BLaER1 treated with 17β-estradiol and CSF1 and Interleukin-3, amounts not matched to agents 10 nM and 100 nM (cell line): ENCODE results near the gene ACTRT3.

Experiments
- H3K27ac ChIP-seq, 11 experiments: shearing (Covaris generic); formaldehyde crosslinking; 2 replicates each; pipeline ENCODE4 v1.8.1; 2022
- H3K27me3 ChIP-seq, 11 experiments: shearing (Covaris generic); formaldehyde crosslinking; 2 replicates each; pipeline ENCODE4 v1.8.1; 2022
- H3K36me3 ChIP-seq, 11 experiments: shearing (Covaris generic); formaldehyde crosslinking; 2 replicates each; pipeline ENCODE4 v1.8.1; 2022
- H3K4me1 ChIP-seq, 10 experiments: shearing (Covaris generic); formaldehyde crosslinking; 2 replicates each; pipeline ENCODE4 v1.8.1; 2022
- H3K4me2 ChIP-seq, 11 experiments: shearing (Covaris generic); formaldehyde crosslinking; 2 replicates each; pipeline ENCODE4 v1.8.1; 2022
- H3K4me3 ChIP-seq, 10 experiments: shearing (Covaris generic); formaldehyde crosslinking; 2 replicates each; pipeline ENCODE4 v1.8.1; 2022
- H3K9ac ChIP-seq, 11 experiments: shearing (Covaris generic); formaldehyde crosslinking; 2 replicates each; pipeline ENCODE4 v1.8.1; 2022
- H3K9me3 ChIP-seq, 11 experiments: shearing (Covaris generic); formaldehyde crosslinking; replicated peaks in 1 of 11; 2 replicates each; pipeline ENCODE4 v1.8.1; 2022
- H4K20me1 ChIP-seq, 11 experiments: shearing (Covaris generic); formaldehyde crosslinking; 2 replicates each; pipeline ENCODE4 v1.8.1; 2022
- Cebpa-rat ChIP-seq, 11 experiments: shearing (Covaris generic); IDR thresholded peaks; 2 replicates each; pipeline ENCODE4 v1.8.1; 2022

The ACTRT3 gene

GRCh38 chr3:169760479-169760878 lies 8.9 kb downstream of the ACTRT3 start:
- no peak overlapping the region for H3K27ac ChIP-seq
- peaks cover 0 to 15% (median 12%) of the 10 kb centered on the region in 11 experiments; a peak in 14 of 22 replicates for H3K27me3 ChIP-seq
- TF ChIP-seq Cebpa-rat (IDR thresholded peaks at IDR 0.05): no peak
- H3K4me1 ChIP-seq: peaks cover 13 to 36% (median 28%) of the 10 kb centered on the region in 10 experiments
- H3K4me2 ChIP-seq: peak overlapping the region in 2 of 11 experiments; percentile 2 to 13; a peak in 2 of 22 replicates
- H3K9ac ChIP-seq: no peak overlapping the region
- no peaks in the 10 kb centered on the region for H4K20me1 ChIP-seq
- H3K36me3 ChIP-seq: no peaks in the 10 kb centered on the region
- H3K4me3 ChIP-seq: no peak overlapping the region
- H3K9me3 ChIP-seq: peaks cover 0 to 18% (median 3%) of the 10 kb centered on the region in 11 experiments; a peak in 8 of 22 replicates

- TF ChIP-seq Cebpa-rat (IDR thresholded peaks at IDR 0.05): no peak
- Histone ChIP-seq H3K27me3 (peaks cover 0 to 3% (median 0%) of the 10 kb centered on the region in 11 experiments; a peak in 2 of 22 replicates), H3K36me3 (no peaks in the 10 kb centered on the region), H3K4me3 (no peak overlapping the region), H3K9me3 (peaks cover 0 to 12% (median 3%) of the 10 kb centered on the region in 11 experiments; a peak in 7 of 22 replicates), H3K27ac (peak overlapping the region in 1 of 11 experiments; percentile 13; a peak in 1 of 22 replicates), H4K20me1 (no peaks in the 10 kb centered on the region), H3K4me1 (peaks cover 13 to 36% (median 25%) of the 10 kb centered on the region in 10 experiments; a peak in 19 of 20 replicates), H3K9ac (no peak overlapping the region), H3K4me2 (peak overlapping the region; percentile 10 to 63 (median 43); a peak in 21 of 22 replicates)
Observed at GRCh38 chr3:169759256-169759655, 10.1 kb downstream of the ACTRT3 start.

GRCh38 chr3:169758359-169758994 lies 10.9 kb downstream of the ACTRT3 start:
- no peaks in the 10 kb centered on the region for H4K20me1 ChIP-seq
- no peaks in the 10 kb centered on the region for H3K36me3 ChIP-seq
- H3K4me2 ChIP-seq: peak overlapping the region in 9 of 11 experiments; percentile 3 to 63 (median 43); a peak in 14 of 22 replicates
- no peaks in the 10 kb centered on the region for H3K27me3 ChIP-seq
- H3K9ac ChIP-seq: no peak overlapping the region
- H3K4me1 ChIP-seq: peaks cover 8 to 28% (median 17%) of the 10 kb centered on the region in 10 experiments; a peak in 19 of 20 replicates
- TF ChIP-seq Cebpa-rat (IDR thresholded peaks at IDR 0.05): no peak
- peaks cover 0 to 12% (median 3%) of the 10 kb centered on the region in 11 experiments; a peak in 7 of 22 replicates for H3K9me3 ChIP-seq
- no peak overlapping the region for H3K4me3 ChIP-seq
- H3K27ac ChIP-seq: no peak overlapping the region

GRCh38 chr3:169755488-169755887 lies 13.9 kb downstream of the ACTRT3 start:
- peaks cover 8 to 19% (median 15%) of the 10 kb centered on the region in 10 experiments; a peak in 19 of 20 replicates for H3K4me1 ChIP-seq
- H4K20me1 ChIP-seq: no peaks in the 10 kb centered on the region
- no peaks in the 10 kb centered on the region for H3K36me3 ChIP-seq
- TF ChIP-seq Cebpa-rat (IDR thresholded peaks at IDR 0.05): no peak
- H3K27me3 ChIP-seq: no peaks in the 10 kb centered on the region
- H3K27ac ChIP-seq: no peak overlapping the region
- no peak overlapping the region for H3K4me3 ChIP-seq
- H3K9me3 ChIP-seq: peaks cover 0 to 6% (median 0%) of the 10 kb centered on the region in 11 experiments; a peak in 3 of 22 replicates
- H3K9ac ChIP-seq: no peak overlapping the region
- no peak overlapping the region for H3K4me2 ChIP-seq

GRCh38 chr3:169754711-169755110 lies 14.7 kb downstream of the ACTRT3 start:
- H3K4me2 ChIP-seq: no peak overlapping the region
- no peaks in the 10 kb centered on the region for H3K36me3 ChIP-seq
- H3K4me3 ChIP-seq: no peak overlapping the region
- no peaks in the 10 kb centered on the region for H3K27me3 ChIP-seq
- TF ChIP-seq Cebpa-rat (IDR thresholded peaks at IDR 0.05): no peak
- H3K4me1 ChIP-seq: peaks cover 8 to 15% (median 14%) of the 10 kb centered on the region in 10 experiments; a peak in 19 of 20 replicates
- H3K27ac ChIP-seq: no peak overlapping the region
- H4K20me1 ChIP-seq: no peaks in the 10 kb centered on the region
- no peaks in the 10 kb centered on the region for H3K9me3 ChIP-seq
- H3K9ac ChIP-seq: no peak overlapping the region

GRCh38 chr3:169751875-169752274 lies 17.5 kb downstream of the ACTRT3 start:
- Histone ChIP-seq H3K9ac (no peak overlapping the region), H3K36me3 (no peaks in the 10 kb centered on the region), H4K20me1 (no peaks in the 10 kb centered on the region), H3K4me1 (no peaks in the 10 kb centered on the region), H3K4me3 (no peak overlapping the region), H3K27me3 (no peaks in the 10 kb centered on the region), H3K9me3 (no peaks in the 10 kb centered on the region), H3K27ac (no peak overlapping the region), H3K4me2 (no peak overlapping the region)
- TF ChIP-seq Cebpa-rat (IDR thresholded peaks at IDR 0.05): no peak

GRCh38 chr3:169750665-169751064 lies 18.7 kb downstream of the ACTRT3 start:
- no peaks in the 10 kb centered on the region for H3K9me3 ChIP-seq
- H3K9ac ChIP-seq: no peak overlapping the region
- H3K4me2 ChIP-seq: no peak overlapping the region
- TF ChIP-seq Cebpa-rat (IDR thresholded peaks at IDR 0.05): no peak
- no peak overlapping the region for H3K4me3 ChIP-seq
- H3K4me1 ChIP-seq: no peaks in the 10 kb centered on the region
- no peaks in the 10 kb centered on the region for H3K27me3 ChIP-seq
- no peaks in the 10 kb centered on the region for H3K36me3 ChIP-seq
- H4K20me1 ChIP-seq: no peaks in the 10 kb centered on the region
- no peak overlapping the region for H3K27ac ChIP-seq

GRCh38 chr3:169748670-169749069 lies 20.7 kb downstream of the ACTRT3 start:
- Histone ChIP-seq H3K27me3 (no peaks in the 10 kb centered on the region), H3K4me2 (no peak overlapping the region)

GRCh38 chr3:169746924-169747323 lies 22.4 kb downstream of the ACTRT3 start:
- H3K27me3 ChIP-seq: no peaks in the 10 kb centered on the region
- no peak for TF ChIP-seq Cebpa-rat (IDR thresholded peaks at IDR 0.05)
- peaks cover 0 to 10% (median 0%) of the 10 kb centered on the region in 10 experiments; a peak in 5 of 20 replicates for H3K4me1 ChIP-seq
- no peak overlapping the region for H3K4me3 ChIP-seq
- H3K36me3 ChIP-seq: no peaks in the 10 kb centered on the region
- no peak overlapping the region; a peak in 1 of 22 replicates for H3K4me2 ChIP-seq
- no peak overlapping the region for H3K27ac ChIP-seq
- no peak overlapping the region for H3K9ac ChIP-seq
- H4K20me1 ChIP-seq: no peaks in the 10 kb centered on the region
- no peaks in the 10 kb centered on the region for H3K9me3 ChIP-seq

More at GRCh38 chr3:169748670-169749069, 20.7 kb downstream of the ACTRT3 start:
- no peak overlapping the region for H3K27ac ChIP-seq
- H3K9ac ChIP-seq: no peak overlapping the region
- no peaks in the 10 kb centered on the region for H4K20me1 ChIP-seq
- H3K4me1 ChIP-seq: peaks cover 0 to 2% (median 0%) of the 10 kb centered on the region in 10 experiments; a peak in 2 of 20 replicates
- H3K36me3 ChIP-seq: no peaks in the 10 kb centered on the region
- no peaks in the 10 kb centered on the region for H3K9me3 ChIP-seq
- H3K4me3 ChIP-seq: no peak overlapping the region
- no peak for TF ChIP-seq Cebpa-rat (IDR thresholded peaks at IDR 0.05)
